Measurements from ENCODE around the gene SGMS1.

Gene SGMS1

GRCh38 chr10:50384238-50384637 lies 239.5 kb downstream of the SGMS1 start:
- Histone ChIP-seq H2BK120ac (ENCODE audit: low read depth, low read length) (no peak overlapping the region), H3K9ac (ENCODE audit: low read depth, low read length, poor library complexity) (no peak overlapping the region), H4K91ac (ENCODE audit: low read depth, low read length, poor library complexity) (no peak overlapping the region), H3K4me1 (ENCODE audit: control insufficient read depth in 2 of 2, insufficient read depth in 1 of 2, low read depth in 1 of 2, low read length in 2 of 2) (no peaks in the 10 kb centered on the region), H3K36me3 (replicated peaks in 1 of 2; ENCODE audit: control insufficient read depth in 2 of 2, insufficient read depth in 2 of 2, low read length in 2 of 2) (no peaks in the 10 kb centered on the region), H3K27ac (replicated peaks; ENCODE audit: low read length) (no peak overlapping the region), H3K4me2 (ENCODE audit: insufficient read depth, low read length, poor library complexity, severe bottlenecking) (no peak overlapping the region), H2AK5ac (ENCODE audit: low read depth, low read length) (no peak overlapping the region), H2BK15ac (ENCODE audit: low read length) (no peak overlapping the region), H2BK12ac (ENCODE audit: low read length) (no peak overlapping the region), H3K18ac (ENCODE audit: low read length) (no peak overlapping the region), H3K9me3 (replicated peaks in 1 of 2; ENCODE audit: control insufficient read depth in 2 of 2, insufficient read depth in 1 of 2, low read depth in 1 of 2, low read length in 2 of 2) (no peaks in the 10 kb centered on the region), H3K4me3 (ENCODE audit: low read length in 2 of 2) (no peak overlapping the region), H3K79me1 (ENCODE audit: low read depth, low read length) (peaks cover 2% of the 10 kb centered on the region), H3K27me3 (ENCODE audit: control insufficient read depth in 3 of 3, insufficient read depth in 3 of 3, low read depth in 1 of 3, low read length in 3 of 3) (no peaks in the 10 kb centered on the region), H4K8ac (ENCODE audit: low read depth, low read length) (no peak overlapping the region), H2BK5ac (ENCODE audit: low read length) (no peak overlapping the region), H2AFZ (ENCODE audit: low read length) (no peak overlapping the region), H3K4ac (ENCODE audit: low read length) (no peak overlapping the region), H3K23ac (ENCODE audit: low read depth, low read length, poor library complexity) (no peak overlapping the region), H3K14ac (ENCODE audit: low read length) (no peak overlapping the region)
- DNase-seq (ENCODE audit: low spot score): no peak

- Histone ChIP-seq H3K4me2 (ENCODE audit: insufficient read depth, low read length, poor library complexity, severe bottlenecking) (no peak overlapping the region), H3K9ac (ENCODE audit: low read depth, low read length, poor library complexity) (no peak overlapping the region), H3K4me3 (ENCODE audit: low read length in 2 of 2) (no peak overlapping the region), H3K23ac (ENCODE audit: low read depth, low read length, poor library complexity) (no peak overlapping the region), H3K79me1 (ENCODE audit: low read depth, low read length) (peaks cover 3% of the 10 kb centered on the region), H2AFZ (ENCODE audit: low read length) (no peak overlapping the region), H3K36me3 (replicated peaks in 1 of 2; ENCODE audit: control insufficient read depth in 2 of 2, insufficient read depth in 2 of 2, low read length in 2 of 2) (no peaks in the 10 kb centered on the region), H2BK120ac (ENCODE audit: low read depth, low read length) (no peak overlapping the region), H3K18ac (ENCODE audit: low read length) (no peak overlapping the region), H2BK5ac (ENCODE audit: low read length) (no peak overlapping the region), H3K27ac (replicated peaks; ENCODE audit: low read length) (no peak overlapping the region), H3K4me1 (ENCODE audit: control insufficient read depth in 2 of 2, insufficient read depth in 1 of 2, low read depth in 1 of 2, low read length in 2 of 2) (no peaks in the 10 kb centered on the region), H4K91ac (ENCODE audit: low read depth, low read length, poor library complexity) (no peak overlapping the region), H2AK5ac (ENCODE audit: low read depth, low read length) (no peak overlapping the region), H3K9me3 (replicated peaks in 1 of 2; ENCODE audit: control insufficient read depth in 2 of 2, insufficient read depth in 1 of 2, low read depth in 1 of 2, low read length in 2 of 2) (no peaks in the 10 kb centered on the region), H4K8ac (ENCODE audit: low read depth, low read length) (no peak overlapping the region), H2BK12ac (ENCODE audit: low read length) (no peak overlapping the region), H3K27me3 (ENCODE audit: control insufficient read depth in 3 of 3, insufficient read depth in 3 of 3, low read depth in 1 of 3, low read length in 3 of 3) (no peaks in the 10 kb centered on the region), H3K4ac (ENCODE audit: low read length) (no peak overlapping the region), H3K14ac (ENCODE audit: low read length) (no peak overlapping the region), H2BK15ac (ENCODE audit: low read length) (no peak overlapping the region)
- DNase-seq (ENCODE audit: low spot score): no peak
- WGBS, 2 donors (ENCODE audit: extremely low coverage in 2 of 2, insufficient read length in 2 of 2, insufficient replicate concordance in 1 of 2): no CpG with 5 or more reads among the region's 4 CpGs
Observed at GRCh38 chr10:50382576-50383023, 241.2 kb downstream of the SGMS1 start.

- no peak overlapping the region for H3K4me2 ChIP-seq (ENCODE audit: insufficient read depth, low read length, poor library complexity, severe bottlenecking)
- WGBS, 2 donors (ENCODE audit: extremely low coverage in 2 of 2, insufficient read length in 2 of 2, insufficient replicate concordance in 1 of 2): no CpG with 5 or more reads among the region's 3 CpGs
- no peak overlapping the region for H4K91ac ChIP-seq (ENCODE audit: low read depth, low read length, poor library complexity)
- no peak overlapping the region for H3K4me3 ChIP-seq (ENCODE audit: low read length in 2 of 2)
- no peak overlapping the region for H2BK5ac ChIP-seq (ENCODE audit: low read length)
- no peak overlapping the region for H3K14ac ChIP-seq (ENCODE audit: low read length)
- no peak overlapping the region for H2AFZ ChIP-seq (ENCODE audit: low read length)
- no peak overlapping the region for H2BK15ac ChIP-seq (ENCODE audit: low read length)
- H3K4me1 ChIP-seq (ENCODE audit: control insufficient read depth in 2 of 2, insufficient read depth in 1 of 2, low read depth in 1 of 2, low read length in 2 of 2): no peaks in the 10 kb centered on the region
- H2BK12ac ChIP-seq (ENCODE audit: low read length): no peak overlapping the region
- H3K9me3 ChIP-seq (replicated peaks in 1 of 2; ENCODE audit: control insufficient read depth in 2 of 2, insufficient read depth in 1 of 2, low read depth in 1 of 2, low read length in 2 of 2): no peaks in the 10 kb centered on the region
- no peak overlapping the region for H3K23ac ChIP-seq (ENCODE audit: low read depth, low read length, poor library complexity)
- no peak overlapping the region for H3K9ac ChIP-seq (ENCODE audit: low read depth, low read length, poor library complexity)
- no peaks in the 10 kb centered on the region for H3K36me3 ChIP-seq (replicated peaks in 1 of 2; ENCODE audit: control insufficient read depth in 2 of 2, insufficient read depth in 2 of 2, low read length in 2 of 2)
- H3K4ac ChIP-seq (ENCODE audit: low read length): no peak overlapping the region
- no peak overlapping the region for H2BK120ac ChIP-seq (ENCODE audit: low read depth, low read length)
- no peaks in the 10 kb centered on the region for H3K27me3 ChIP-seq (ENCODE audit: control insufficient read depth in 3 of 3, insufficient read depth in 3 of 3, low read depth in 1 of 3, low read length in 3 of 3)
- no peak overlapping the region for H4K8ac ChIP-seq (ENCODE audit: low read depth, low read length)
- H3K18ac ChIP-seq (ENCODE audit: low read length): no peak overlapping the region
- no peak for DNase-seq (ENCODE audit: low spot score)
- no peak overlapping the region for H3K27ac ChIP-seq (replicated peaks; ENCODE audit: low read length)
- no peak overlapping the region for H2AK5ac ChIP-seq (ENCODE audit: low read depth, low read length)
- peaks cover 4% of the 10 kb centered on the region for H3K79me1 ChIP-seq (ENCODE audit: low read depth, low read length)
Observed at GRCh38 chr10:50381642-50382041, 242.1 kb downstream of the SGMS1 start.

GRCh38 chr10:50379616-50380015 lies 244.1 kb downstream of the SGMS1 start:
- H3K14ac ChIP-seq (ENCODE audit: low read length): no peak overlapping the region
- no CpG with 5 or more reads among the region's 2 CpGs for WGBS, 2 donors (ENCODE audit: extremely low coverage in 2 of 2, insufficient read length in 2 of 2, insufficient replicate concordance in 1 of 2)
- no peak overlapping the region for H2BK15ac ChIP-seq (ENCODE audit: low read length)
- H3K9me3 ChIP-seq (replicated peaks in 1 of 2; ENCODE audit: control insufficient read depth in 2 of 2, insufficient read depth in 1 of 2, low read depth in 1 of 2, low read length in 2 of 2): no peaks in the 10 kb centered on the region
- H3K23ac ChIP-seq (ENCODE audit: low read depth, low read length, poor library complexity): no peak overlapping the region
- H2BK5ac ChIP-seq (ENCODE audit: low read length): no peak overlapping the region
- no peak overlapping the region for H2BK12ac ChIP-seq (ENCODE audit: low read length)
- no peak overlapping the region for H3K4me3 ChIP-seq (ENCODE audit: low read length in 2 of 2)
- H3K79me1 ChIP-seq (ENCODE audit: low read depth, low read length): peaks cover 4% of the 10 kb centered on the region
- H3K36me3 ChIP-seq (replicated peaks in 1 of 2; ENCODE audit: control insufficient read depth in 2 of 2, insufficient read depth in 2 of 2, low read length in 2 of 2): no peaks in the 10 kb centered on the region
- H3K4me1 ChIP-seq (ENCODE audit: control insufficient read depth in 2 of 2, insufficient read depth in 1 of 2, low read depth in 1 of 2, low read length in 2 of 2): no peaks in the 10 kb centered on the region
- H3K27ac ChIP-seq (replicated peaks; ENCODE audit: low read length): no peak overlapping the region
- H3K4me2 ChIP-seq (ENCODE audit: insufficient read depth, low read length, poor library complexity, severe bottlenecking): no peak overlapping the region
- H2AK5ac ChIP-seq (ENCODE audit: low read depth, low read length): no peak overlapping the region
- no peak overlapping the region for H4K91ac ChIP-seq (ENCODE audit: low read depth, low read length, poor library complexity)
- no peaks in the 10 kb centered on the region for H3K27me3 ChIP-seq (ENCODE audit: control insufficient read depth in 3 of 3, insufficient read depth in 3 of 3, low read depth in 1 of 3, low read length in 3 of 3)
- H3K4ac ChIP-seq (ENCODE audit: low read length): no peak overlapping the region
- H2AFZ ChIP-seq (ENCODE audit: low read length): no peak overlapping the region
- no peak for DNase-seq (ENCODE audit: low spot score)
- no peak overlapping the region for H2BK120ac ChIP-seq (ENCODE audit: low read depth, low read length)
- H3K9ac ChIP-seq (ENCODE audit: low read depth, low read length, poor library complexity): no peak overlapping the region
- H4K8ac ChIP-seq (ENCODE audit: low read depth, low read length): no peak overlapping the region
- H3K18ac ChIP-seq (ENCODE audit: low read length): no peak overlapping the region
